B cell (primary cell): Measurements from ENCODE around the gene RAC3. TPM values are rescaled to one million over a fixed set of nuclear protein-coding genes. Genes with fewer than 3 reads are reported as not detected.

Experiments used
- ATAC-seq: fragments of 200-7000 bp; cut with Tn5 transposase; one replicate; pipeline ENCODE4 v1.10.0; 2021; ENCODE audit warnings: low read depth, mild to moderate bottlenecking, moderate number of reproducible peaks, moderate library complexity
- CTCF ChIA-PET: fragments of 350-600 bp; sonication (Branson Sonifier 250); formaldehyde crosslinking; loops from one replicate; lab custom pipeline; 2021; ENCODE audit warnings: antibody characterized with exemption, inconsistent platforms; lab: Charles Lee
- POLR2A ChIA-PET: fragments of 350-600 bp; sonication (Branson Sonifier 250); formaldehyde crosslinking; loops from one replicate; lab custom pipeline; 2021; ENCODE audit warnings: antibody characterized with exemption; lab: Charles Lee
- DNase-seq: peaks from one replicate; pipeline ENCODE4 v3.0.0; 2013
- H2AFZ ChIP-seq: 2 replicates; pipeline ENCODE4 v1.6.1; 2012; ENCODE audit warnings: mild to moderate bottlenecking, low read depth, low read length; ENCODE audit not compliant: insufficient read depth, poor library complexity, severe bottlenecking
- H3K27ac ChIP-seq, 2 donors: 1 replicate in 1 of 2; 2 replicates in 1 of 2; pipeline ENCODE4 v1.5.1; 2012 to 2013; ENCODE audit warnings: low read length in 2 of 2, mild to moderate bottlenecking in 2 of 2, moderate library complexity in 1 of 2
- H3K27me3 ChIP-seq, 4 experiments: fragments of 200-600 bp in 1 of 4; sonication (generic) in 1 of 4; replicated peaks in 1 of 4; 1 replicate in 2 of 4; 2 replicates in 2 of 4; pipeline versions ENCODE4 v1.6.1 to v1.7.0; 2013 to 2016; ENCODE audit warnings: low read length in 3 of 4, mild to moderate bottlenecking in 2 of 4, mixed read lengths in 1 of 4, moderate library complexity in 1 of 4; ENCODE audit not compliant: insufficient read depth in 4 of 4, control insufficient read depth in 3 of 4; ENCODE audit errors: control extremely low read depth in 1 of 4
- H3K36me3 ChIP-seq, 2 experiments: replicated peaks in 1 of 2; 1 replicate in 1 of 2; 2 replicates in 1 of 2; pipeline versions ENCODE4 v1.6.1 to v1.7.1; 2013; ENCODE audit warnings: low read length in 1 of 2; ENCODE audit not compliant: insufficient read depth in 2 of 2, control insufficient read depth in 1 of 2; ENCODE audit errors: control extremely low read depth in 1 of 2, extremely low read depth in 1 of 2
- H3K4me1 ChIP-seq, 2 donors: fragments of 200-600 bp in 1 of 2; sonication (generic) in 1 of 2; 1 replicate in 1 of 2; 2 replicates in 1 of 2; pipeline versions ENCODE4 v1.5.1 to v1.6.1; 2013 to 2017; ENCODE audit warnings: low read length in 2 of 2; ENCODE audit not compliant: control insufficient read depth in 2 of 2, insufficient read depth in 2 of 2
- H3K4me2 ChIP-seq: replicated peaks from 2 replicates; pipeline ENCODE3; 2012; ENCODE audit warnings: mild to moderate bottlenecking, low read depth, low read length; ENCODE audit not compliant: poor library complexity, severe bottlenecking
- H3K4me3 ChIP-seq, 5 experiments: fragments of 200-600 bp in 1 of 5; sonication (generic) in 1 of 5; 1 replicate in 3 of 5; 2 replicates in 2 of 5; pipeline versions ENCODE4 v1.5.1 to v1.7.0; 2011 to 2016; ENCODE audit warnings: low read length in 4 of 5, mild to moderate bottlenecking in 4 of 5, low read depth in 2 of 5, control low read depth in 1 of 5, moderate library complexity in 1 of 5; ENCODE audit not compliant: insufficient read depth in 1 of 5; ENCODE audit errors: control extremely low read depth in 1 of 5, extremely low read depth in 1 of 5
- H3K79me2 ChIP-seq: fragments of 200-600 bp; sonication (generic); one replicate; pipeline ENCODE4 v1.6.0; 2016; ENCODE audit warnings: low read length; ENCODE audit not compliant: control insufficient read depth, insufficient read depth
- H3K9ac ChIP-seq: fragments of 200-600 bp; sonication (generic); 2 replicates; pipeline ENCODE4 v1.6.1; 2017; ENCODE audit warnings: mild to moderate bottlenecking, low read length, moderate library complexity
- H3K9me3 ChIP-seq, 3 donors: one replicate each; pipeline versions ENCODE4 v1.6.1 to v1.7.1; 2013; ENCODE audit warnings: low read length in 2 of 3; ENCODE audit not compliant: control insufficient read depth in 2 of 3, insufficient read depth in 1 of 3; ENCODE audit errors: control extremely low read depth in 1 of 3
- H4K20me1 ChIP-seq: 2 replicates; pipeline ENCODE4 v1.6.0; 2012; ENCODE audit warnings: mild to moderate bottlenecking, low read length; ENCODE audit not compliant: insufficient read depth, control insufficient read depth, poor library complexity, severe bottlenecking
- H3K27ac Mint-ChIP-seq: one replicate; pipeline ENCODE4 v1.8.0; 2021; ENCODE audit warnings: mixed read lengths
- H3K27me3 Mint-ChIP-seq: one replicate; pipeline ENCODE4 v1.8.0; 2021; ENCODE audit warnings: mixed read lengths
- H3K4me1 Mint-ChIP-seq: one replicate; pipeline ENCODE4 v1.8.0; 2021; ENCODE audit warnings: mixed read lengths
- H3K4me3 Mint-ChIP-seq: one replicate; pipeline ENCODE4 v1.8.0; 2021; ENCODE audit warnings: mixed read lengths
- H3K9me3 Mint-ChIP-seq: one replicate; pipeline ENCODE4 v1.8.0; 2022; ENCODE audit warnings: mixed read lengths; ENCODE audit not compliant: insufficient read depth
- CTCF ChIP-seq: fragments of 200-600 bp; IDR thresholded peaks from one replicate; pipeline ENCODE4 v1.8.0; 2022; ENCODE audit warnings: antibody characterized with exemption, mild to moderate bottlenecking
- EZH2 ChIP-seq: IDR thresholded peaks from 2 replicates; pipeline ENCODE4 v1.6.1; 2012; ENCODE audit warnings: borderline replicate concordance, low read depth, mild to moderate bottlenecking, moderate library complexity, low read length; ENCODE audit not compliant: insufficient read depth, poor library complexity, severe bottlenecking
- WGBS: methylation state at CpG from one replicate; pipeline ENCODE4 v1.1.5; 2013; ENCODE audit warnings: missing lambda C conversion rate; ENCODE audit not compliant: insufficient coverage; 5-methylcytosine and 5-hydroxymethylcytosine counted together
- intact Hi-C: fragments of 100-400 bp; cut with micrococcal nuclease; formaldehyde crosslinking; loops from one replicate; pipeline ENCODE4 v1.10.0; 2022
- polyA plus RNA-seq: library from polyadenylated mRNA; depleted of rRNA; stranded (reverse); fragments of >200 nt; gene quantifications from 2 replicates; pipeline ENCODE4 v1.2.3, GENCODE V29; 2012
- total RNA-seq, 2 donors: library from RNA; stranded (reverse); fragments of 120-200 nt in 1 of 2; gene quantifications; 1 replicate in 1 of 2; 2 replicates in 1 of 2; pipeline versions ENCODE4 v1.2.3 to v1.2.4, GENCODE V29; 2013 to 2022

RAC3 gene
- total and polyA plus RNA-seq, 2 donors (not counting 1 experiment from before 2014, with no cell fraction given), result 0.62 to 2.0 TPM

- H3K4me2 ChIP-seq, result peak overlapping the region; percentile 85
- under 1% methylated on average over 47 of the region's 47 CpGs for WGBS
- H3K9me3 ChIP-seq, result no peaks in the 10 kb centered on the region
- H3K27ac ChIP-seq, result peak overlapping the region in 1 of 2 donors; percentile 73
- H3K4me1 ChIP-seq, result peaks cover 16 to 26% of the 10 kb centered on the region in 2 donors
- H3K4me3 Mint-ChIP-seq, result peak overlapping the region; percentile 69
- peaks cover 0 to 15% of the 10 kb centered on the region in 2 experiments for H3K36me3 ChIP-seq
- no peaks in the 10 kb centered on the region for H3K27me3 Mint-ChIP-seq
- peaks cover 8% of the 10 kb centered on the region for H4K20me1 ChIP-seq
- H2AFZ ChIP-seq, result peak overlapping the region; percentile 100
- no peaks in the 10 kb centered on the region for H3K9me3 Mint-ChIP-seq
- TF ChIP-seq EZH2 (no peak), CTCF (no peak)
- intact Hi-C loops, result loop anchor here (1.0 kb wide), 1 partner anchor 33 kb away; the partner anchor contains the start of gene FASN
- H3K4me1 Mint-ChIP-seq, result peaks cover 15% of the 10 kb centered on the region
- H3K79me2 ChIP-seq, result peaks cover 12% of the 10 kb centered on the region
- peak overlapping the region; percentile 18 to 76 (median 64) for H3K4me3 ChIP-seq
- H3K27ac Mint-ChIP-seq, result peak overlapping the region; percentile 53
- H3K27me3 ChIP-seq, result no peaks in the 10 kb centered on the region
- DNase-seq (no peak), ATAC-seq (peak; percentile 51)
- POLR2A ChIA-PET, result interaction anchor here (0.6 to 1.4 kb wide), 4 partner anchors 15 to 86 kb away, joined by 3 to 4 read pairs (median 4); partner anchors contain the start of gene DCXR
- peak overlapping the region; percentile 75 for H3K9ac ChIP-seq
- CTCF ChIA-PET, result interaction anchor here (1.0 to 1.3 kb wide), 3 partner anchors 10 to 41 kb away, joined by 3 to 4 read pairs (median 3); partner anchors contain the start of gene DCXR
Observed at GRCh38 chr17:82065193-82065637, 33.7 kb downstream of the RAC3 start.
